SU-DHL-6 (cell line): ENCODE results near the gene CDK5RAP2.

Experiments
- H2AFZ ChIP-seq: fragments of 200-600 bp; sonication (generic); 2 replicates; pipeline ENCODE4 v1.6.1; 2014; ENCODE audit warnings: low read depth, mild to moderate bottlenecking, moderate library complexity, mixed read lengths, antibody characterized with exemption, low read length; ENCODE audit not compliant: severe bottlenecking
- H3F3A ChIP-seq: fragments of 200-600 bp; shearing (Covaris generic); 2 replicates; pipeline ENCODE4 v1.6.0; 2016; ENCODE audit warnings: antibody characterized with exemption, mild to moderate bottlenecking; ENCODE audit not compliant: insufficient read depth
- H3K27ac ChIP-seq: fragments of 200-600 bp; sonication (generic); 2 replicates; pipeline ENCODE4 v1.5.1; 2016; ENCODE audit warnings: low read depth, mild to moderate bottlenecking, low read length, moderate library complexity, mixed read lengths
- H3K27me3 ChIP-seq: fragments of 200-600 bp; sonication (generic), shearing (Covaris generic); 2 replicates; pipeline ENCODE4 v1.6.0; 2014; ENCODE audit warnings: mild to moderate bottlenecking, low read length
- H3K36me3 ChIP-seq: fragments of 200-600 bp; sonication (generic); 2 replicates; pipeline ENCODE4 v1.6.1; 2014; ENCODE audit warnings: mild to moderate bottlenecking, low read length, mixed read lengths
- H3K4me2 ChIP-seq: fragments of 300-600, 200-600 bp; shearing (Covaris generic), sonication (generic); 2 replicates; pipeline ENCODE4 v1.6.0; 2014; ENCODE audit warnings: low read length, low read depth, mild to moderate bottlenecking; ENCODE audit not compliant: poor library complexity, severe bottlenecking
- H3K4me3 ChIP-seq: fragments of 200-600 bp; sonication (generic); 2 replicates; pipeline ENCODE4 v1.5.1; 2014; ENCODE audit warnings: antibody characterized with exemption, low read length, mild to moderate bottlenecking, mixed read lengths; ENCODE audit not compliant: insufficient read depth, poor library complexity, severe bottlenecking
- H3K79me2 ChIP-seq: fragments of 200-600 bp; sonication (generic); 2 replicates; pipeline ENCODE4 v1.6.1; 2014; ENCODE audit warnings: mild to moderate bottlenecking, low read length, moderate library complexity; ENCODE audit not compliant: insufficient read depth
- H3K9ac ChIP-seq: fragments of 200-600 bp; sonication (generic); 2 replicates; pipeline ENCODE4 v1.7.0; 2014; ENCODE audit warnings: mild to moderate bottlenecking, low read length
- H3K9me2 ChIP-seq: fragments of 200-600 bp; sonication (generic); replicated peaks from 2 replicates; pipeline ENCODE4 v1.6.1; 2014; ENCODE audit warnings: low read length; ENCODE audit not compliant: insufficient read depth
- H3K9me3 ChIP-seq: fragments of 200-600 bp; sonication (generic); 2 replicates; pipeline ENCODE4 v1.6.1; 2014; ENCODE audit warnings: low read length, mixed read lengths; ENCODE audit not compliant: insufficient read depth
- H4K20me1 ChIP-seq: fragments of 200-600 bp; sonication (generic); 2 replicates; pipeline ENCODE4 v1.6.1; 2014; ENCODE audit warnings: low read depth, mild to moderate bottlenecking, antibody characterized with exemption, low read length, moderate library complexity, mixed read lengths
- CTCF ChIP-seq: fragments of 200-600 bp; sonication (generic); IDR thresholded peaks from one replicate; pipeline ENCODE4 v1.5.1; 2017; ENCODE audit warnings: antibody characterized with exemption, mild to moderate bottlenecking, low read length, moderate library complexity; ENCODE audit not compliant: insufficient read depth, poor library complexity, severe bottlenecking
- EZH2phosphoT487 ChIP-seq: fragments of 200-600 bp; sonication (generic), shearing (Covaris generic); conservative IDR thresholded peaks from 2 replicates; pipeline ENCODE4 v1.6.1; 2018; ENCODE audit warnings: mild to moderate bottlenecking, antibody characterized with exemption, low read length, moderate library complexity, mixed read lengths

CDK5RAP2 gene

GRCh38 chr9:120564589-120564988 lies 15.4 kb downstream of the CDK5RAP2 start:
- TF ChIP-seq EZH2phosphoT487, result no peak
- TF ChIP-seq CTCF, result no peak

GRCh38 chr9:120562861-120563443 lies 17.0 kb downstream of the CDK5RAP2 start:
- Histone ChIP-seq H3K9me2 (no peaks in the 10 kb centered on the region), H3K9ac (no peak overlapping the region), H3K4me2 (no peak overlapping the region), H3K27ac (no peak overlapping the region), H3K27me3 (no peaks in the 10 kb centered on the region), H3K79me2 (peaks cover 46% of the 10 kb centered on the region), H3F3A (no peaks in the 10 kb centered on the region), H3K4me3 (no peak overlapping the region), H2AFZ (no peak overlapping the region), H3K9me3 (no peaks in the 10 kb centered on the region), H3K36me3 (peaks cover 29% of the 10 kb centered on the region; the same call in 1 of the 2 replicates), H4K20me1 (peaks cover 8% of the 10 kb centered on the region; the same call in 1 of the 2 replicates)
- TF ChIP-seq EZH2phosphoT487, result no peak
- TF ChIP-seq CTCF, result no peak

More at GRCh38 chr9:120564589-120564988, 15.4 kb downstream of the CDK5RAP2 start:
- Histone ChIP-seq H3K9ac (no peak overlapping the region), H3K79me2 (peaks cover 39% of the 10 kb centered on the region), H4K20me1 (peaks cover 8% of the 10 kb centered on the region; the same call in 1 of the 2 replicates), H3F3A (no peaks in the 10 kb centered on the region), H3K27me3 (no peaks in the 10 kb centered on the region), H3K9me2 (no peaks in the 10 kb centered on the region), H2AFZ (no peak overlapping the region), H3K4me2 (no peak overlapping the region), H3K27ac (no peak overlapping the region), H3K9me3 (no peaks in the 10 kb centered on the region), H3K4me3 (no peak overlapping the region), H3K36me3 (peaks cover 40% of the 10 kb centered on the region)

GRCh38 chr9:120561709-120562108 lies 18.3 kb downstream of the CDK5RAP2 start:
- no peak overlapping the region for H3K4me2 ChIP-seq
- no peak overlapping the region for H3K4me3 ChIP-seq
- H3K79me2 ChIP-seq, result peaks cover 54% of the 10 kb centered on the region
- no peaks in the 10 kb centered on the region for H3K9me3 ChIP-seq
- no peaks in the 10 kb centered on the region for H3K9me2 ChIP-seq
- H3F3A ChIP-seq, result no peaks in the 10 kb centered on the region
- 0 out of 2 replicates have a peak, but pooled peaks cover 17% of the 10 kb centered on the region for H3K36me3 ChIP-seq
- no peak overlapping the region for H3K27ac ChIP-seq
- H2AFZ ChIP-seq, result no peak overlapping the region
- H4K20me1 ChIP-seq, result peaks cover 3% of the 10 kb centered on the region; the same call in 1 of the 2 replicates
- no peak for TF ChIP-seq EZH2phosphoT487
- TF ChIP-seq CTCF, result no peak
- H3K9ac ChIP-seq, result no peak overlapping the region
- H3K27me3 ChIP-seq, result no peaks in the 10 kb centered on the region
